ENCODE measurements around the gene KDM7A. TPM values are rescaled to one million over a fixed set of nuclear protein-coding genes. Genes with fewer than 3 reads are reported as not detected.

KDM7A gene
- total and polyA plus RNA-seq, 2 of the 8 experiments (the other 6 are each of a cell fraction or from before 2014, with no cell fraction given), result 2.2 to 12.5 TPM

DNA sequence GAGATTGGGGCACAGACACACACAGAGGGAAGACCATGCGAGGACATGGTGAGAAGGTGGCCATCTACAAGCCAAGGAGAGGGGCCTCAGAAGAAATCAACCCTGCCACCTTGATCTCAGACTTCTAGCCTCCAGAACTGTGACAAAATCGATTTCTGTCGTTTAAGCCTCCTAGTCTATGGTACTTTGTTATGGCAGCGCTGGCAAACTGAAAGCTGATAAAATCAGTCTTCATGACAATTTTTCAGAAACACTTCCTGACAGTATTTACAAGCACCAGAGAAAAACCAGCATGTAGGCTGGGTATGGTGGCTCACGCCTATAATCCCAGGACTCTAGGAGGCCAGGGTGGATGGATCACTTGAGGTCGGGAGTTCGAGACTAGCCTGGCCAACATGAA is 118.3 kb downstream of the KDM7A start:
- TF ChIP-seq TCF12 (IDR thresholded peaks at IDR 0.05; ENCODE audit: low read depth, low read length) (no peak), KDM1A (IDR thresholded peaks at IDR 0.05; ENCODE audit: borderline replicate concordance, low read length) (no peak), TAF1 (IDR thresholded peaks at IDR 0.05; ENCODE audit: low read depth, low read length) (no peak), HDAC2 (IDR thresholded peaks at IDR 0.05; ENCODE audit: borderline replicate concordance in 1 of 2, low read depth in 2 of 2, low read length in 2 of 2) (no peak), RXRA (IDR thresholded peaks at IDR 0.05; ENCODE audit: insufficient read depth, low read depth, low read length) (no peak), SIRT6 (IDR thresholded peaks at IDR 0.05; ENCODE audit: low read length) (no peak), SP2 (IDR thresholded peaks at IDR 0.05; ENCODE audit: low read length) (no peak), SIX5 (IDR thresholded peaks at IDR 0.05; ENCODE audit: low read depth, low read length) (no peak), POLR2A (IDR thresholded peaks at IDR 0.05; ENCODE audit: control extremely low read depth in 1 of 2, low read depth in 2 of 2, low read length in 2 of 2) (no peak), CHD2 (IDR thresholded peaks at IDR 0.05; ENCODE audit: low read length) (no peak), CBX8 (IDR thresholded peaks at IDR 0.05; ENCODE audit: borderline replicate concordance, low read depth, low read length) (no peak), FOSL1 (IDR thresholded peaks at IDR 0.05; ENCODE audit: insufficient read depth, low read depth, low read length) (no peak)
- TF ChIP-seq, protein P1, sequence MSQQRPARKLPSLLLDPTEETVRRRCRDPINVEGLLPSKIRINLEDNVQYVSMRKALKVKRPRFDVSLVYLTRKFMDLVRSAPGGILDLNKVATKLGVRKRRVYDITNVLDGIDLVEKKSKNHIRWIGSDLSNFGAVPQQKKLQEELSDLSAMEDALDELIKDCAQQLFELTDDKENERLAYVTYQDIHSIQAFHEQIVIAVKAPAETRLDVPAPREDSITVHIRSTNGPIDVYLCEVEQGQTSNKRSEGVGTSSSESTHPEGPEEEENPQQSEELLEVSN (IDR thresholded peaks at IDR 0.05), result no peak
- TF ChIP-seq, protein P2, sequence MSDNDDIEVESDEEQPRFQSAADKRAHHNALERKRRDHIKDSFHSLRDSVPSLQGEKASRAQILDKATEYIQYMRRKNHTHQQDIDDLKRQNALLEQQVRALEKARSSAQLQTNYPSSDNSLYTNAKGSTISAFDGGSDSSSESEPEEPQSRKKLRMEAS (IDR thresholded peaks at IDR 0.05), result no peak
- H3K56ac ChIP-seq (replicated peaks; ENCODE audit: insufficient read length, low read depth, low read length), result no peak overlapping the region
- H4K5ac ChIP-seq (ENCODE audit: insufficient read length, low read depth, low read length), result no peak overlapping the region
- no peak overlapping the region for H3K18ac ChIP-seq (ENCODE audit: extremely low read depth, low read length)
- no peak overlapping the region for H2BK5ac ChIP-seq (ENCODE audit: low read depth, low read length)
- no peak for DNase-seq (ENCODE audit: low read depth in 1 of 2, low spot score in 2 of 2)
- WGBS, 2 experiments (ENCODE audit: extremely low coverage in 1 of 2, insufficient coverage in 1 of 2, insufficient read length in 1 of 2, insufficient replicate concordance in 2 of 2, low coverage in 1 of 2, low lambda C conversion rate in 2 of 2, missing lambda C conversion rate in 1 of 2), result 94% methylated on average over 7 of the region's 7 CpGs; no CpG with 5 or more reads in 1 of the 2 experiments
- no peak overlapping the region for H3K4ac ChIP-seq (replicated peaks; ENCODE audit: insufficient read length, low read depth, low read length)
- no peak overlapping the region for H2BK120ac ChIP-seq (replicated peaks; ENCODE audit: low read depth, low read length)
- no peaks in the 10 kb centered on the region for H3K36me3 ChIP-seq (ENCODE audit: control insufficient read depth in 2 of 4, insufficient read depth in 4 of 4, low read length in 3 of 4)
- ChIA-PET CTCF (ENCODE audit: partially characterized antibody) (interaction anchor here (1.1 to 2.2 kb wide), 2 partner anchors 20 to 70 kb away, joined by 3 to 9 read pairs; no protein-coding TSS in a partner anchor), POLR2A (ENCODE audit: partially characterized antibody) (interaction anchor here (0.6 kb wide), 2 partner anchors 214 to 324 kb away, joined by 3 to 4 read pairs; no protein-coding TSS in a partner anchor)
- H3K79me2 ChIP-seq (ENCODE audit: control insufficient read depth in 1 of 2, insufficient read depth in 2 of 2, low read length in 2 of 2), result no peaks in the 10 kb centered on the region
- H4K8ac ChIP-seq (ENCODE audit: extremely low read depth, insufficient read depth, low read length), result no peak overlapping the region
- H3K9me3 ChIP-seq (ENCODE audit: insufficient read depth in 2 of 2, low read depth in 1 of 2, low read length in 1 of 2), result no peaks in the 10 kb centered on the region
- H2AFZ ChIP-seq (ENCODE audit: low read length), result no peak overlapping the region
- no peak overlapping the region for H3K14ac ChIP-seq (ENCODE audit: insufficient read length)
- H3K79me1 ChIP-seq (ENCODE audit: low read depth, low read length), result no peaks in the 10 kb centered on the region
- no peak overlapping the region for H4K91ac ChIP-seq (replicated peaks; ENCODE audit: insufficient read length, low read length)
- no peak overlapping the region for H3K4me2 ChIP-seq (ENCODE audit: insufficient read depth in 1 of 2, low read depth in 2 of 2, low read length in 2 of 2)
- H3K4me3 ChIP-seq (ENCODE audit: extremely low read depth in 1 of 4, insufficient read depth in 2 of 4, low read depth in 3 of 4, low read length in 4 of 4), result no peak overlapping the region
- H3K27me3 ChIP-seq (replicated peaks in 1 of 4; ENCODE audit: control insufficient read depth in 3 of 4, extremely low read depth in 1 of 4, insufficient read depth in 3 of 4, low read length in 3 of 4), result peaks cover 0 to 23% (median 18%) of the 10 kb centered on the region in 4 experiments; a peak in 6 of 7 replicates
- peaks cover 5% of the 10 kb centered on the region; the same call in 1 of the 2 replicates for H3K23me2 ChIP-seq (ENCODE audit: low read depth, low read length)
- no peak overlapping the region for H2BK20ac ChIP-seq (ENCODE audit: low read length)
- peaks cover 0 to 2% of the 10 kb centered on the region in 2 experiments for H4K20me1 ChIP-seq (replicated peaks in 1 of 2; ENCODE audit: control insufficient read depth in 1 of 2, insufficient read depth in 2 of 2, low read length in 2 of 2)
- no peak overlapping the region for H2AK5ac ChIP-seq (ENCODE audit: low read depth, low read length)
- no peak overlapping the region for H2BK12ac ChIP-seq (ENCODE audit: low read depth, low read length)
- H3K27ac ChIP-seq (ENCODE audit: low read depth, low read length), result no peak overlapping the region
- H3K23ac ChIP-seq (ENCODE audit: insufficient read length), result no peak overlapping the region
- no peak overlapping the region for H2BK15ac ChIP-seq (ENCODE audit: low read length)
- FAIRE-seq, result no peak
- peaks cover 0 to under 1% (median 0%) of the 10 kb centered on the region in 4 experiments; a peak in 1 of 7 replicates for H3K4me1 ChIP-seq (replicated peaks in 1 of 4; ENCODE audit: control insufficient read depth in 3 of 4, insufficient read depth in 4 of 4, low read length in 3 of 4)
- no peak overlapping the region for H3K9ac ChIP-seq (replicated peaks in 1 of 4; ENCODE audit: extremely low read depth in 1 of 4, low read depth in 3 of 4, low read length in 3 of 4)
